ENCODE measurements around the gene XIST. TPM values are rescaled to one million over a fixed set of nuclear protein-coding genes. Genes with fewer than 3 reads are reported as not detected.

XIST gene
- total and polyA plus RNA-seq, 9 of the 15 experiments (the other 6 are each of a cell fraction or from before 2014, with no cell fraction given): 22.4 to 160 (median 55.5) TPM

- peak; percentile 79 for TF ChIP-seq TAF9B (IDR thresholded peaks at IDR 0.05; ENCODE audit: partially characterized antibody)
- no peak for TF ChIP-seq ZNF184 (CRISPR knock-in tag; IDR thresholded peaks at IDR 0.05)
- TF ChIP-seq NR4A1 (CRISPR knock-in tag; IDR thresholded peaks at IDR 0.05): no peak
- no peak for TF ChIP-seq NR4A1 (tag; IDR thresholded peaks at IDR 0.05)
- TF ChIP-seq ZBTB7A (IDR thresholded peaks at IDR 0.05; ENCODE audit: borderline replicate concordance, control insufficient read depth, low read depth, low read length): no peak
- TF ChIP-seq MAZ (CRISPR knock-in tag; conservative IDR thresholded peaks at IDR 0.05 in 1 of 2, IDR thresholded peaks at IDR 0.05 in 1 of 2): peak in 1 of 2 experiments; percentile 33; a peak in 1 of 4 replicates
- TF ChIP-seq IRF2 (CRISPR knock-in tag; IDR thresholded peaks at IDR 0.05): no peak
- TF ChIP-seq, protein P1, sequence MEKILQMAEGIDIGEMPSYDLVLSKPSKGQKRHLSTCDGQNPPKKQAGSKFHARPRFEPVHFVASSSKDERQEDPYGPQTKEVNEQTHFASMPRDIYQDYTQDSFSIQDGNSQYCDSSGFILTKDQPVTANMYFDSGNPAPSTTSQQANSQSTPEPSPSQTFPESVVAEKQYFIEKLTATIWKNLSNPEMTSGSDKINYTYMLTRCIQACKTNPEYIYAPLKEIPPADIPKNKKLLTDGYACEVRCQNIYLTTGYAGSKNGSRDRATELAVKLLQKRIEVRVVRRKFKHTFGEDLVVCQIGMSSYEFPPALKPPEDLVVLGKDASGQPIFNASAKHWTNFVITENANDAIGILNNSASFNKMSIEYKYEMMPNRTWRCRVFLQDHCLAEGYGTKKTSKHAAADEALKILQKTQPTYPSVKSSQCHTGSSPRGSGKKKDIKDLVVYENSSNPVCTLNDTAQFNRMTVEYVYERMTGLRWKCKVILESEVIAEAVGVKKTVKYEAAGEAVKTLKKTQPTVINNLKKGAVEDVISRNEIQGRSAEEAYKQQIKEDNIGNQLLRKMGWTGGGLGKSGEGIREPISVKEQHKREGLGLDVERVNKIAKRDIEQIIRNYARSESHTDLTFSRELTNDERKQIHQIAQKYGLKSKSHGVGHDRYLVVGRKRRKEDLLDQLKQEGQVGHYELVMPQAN (IDR thresholded peaks at IDR 0.05; ENCODE audit: borderline replicate concordance): no peak
- peak; percentile 95 for TF ChIP-seq POLR2AphosphoS5 (IDR thresholded peaks at IDR 0.05; ENCODE audit: control insufficient read depth, insufficient read depth, low read depth, low read length)
- 0 out of 4 replicates have a peak, but pooled peaks of 1 of the 2 experiments have one; percentile 35 for TF ChIP-seq ARNT (IDR thresholded peaks at IDR 0.05)
- TF ChIP-seq ZNF133 (CRISPR knock-in tag; IDR thresholded peaks at IDR 0.05): no peak
- peak; percentile 28; the same call in 1 of the 2 replicates for TF ChIP-seq RBFOX2 (IDR thresholded peaks at IDR 0.05; ENCODE audit: low read depth, low read length)
- peak; percentile 36; the same call in 1 of the 2 replicates for TF ChIP-seq NCOR1 (IDR thresholded peaks at IDR 0.05)
- TF ChIP-seq ADNP (tag; IDR thresholded peaks at IDR 0.05): no peak
- no peak for TF ChIP-seq CEBPG (CRISPR knock-in tag; IDR thresholded peaks at IDR 0.05)
- TF ChIP-seq CEBPG (tag; conservative IDR thresholded peaks at IDR 0.05 in 1 of 2, IDR thresholded peaks at IDR 0.05 in 1 of 2): no peak
- no peak for TF ChIP-seq RBM39 (optimal IDR thresholded peaks at IDR 0.05; ENCODE audit: low read depth, low read length)
- TF ChIP-seq, protein P2, sequence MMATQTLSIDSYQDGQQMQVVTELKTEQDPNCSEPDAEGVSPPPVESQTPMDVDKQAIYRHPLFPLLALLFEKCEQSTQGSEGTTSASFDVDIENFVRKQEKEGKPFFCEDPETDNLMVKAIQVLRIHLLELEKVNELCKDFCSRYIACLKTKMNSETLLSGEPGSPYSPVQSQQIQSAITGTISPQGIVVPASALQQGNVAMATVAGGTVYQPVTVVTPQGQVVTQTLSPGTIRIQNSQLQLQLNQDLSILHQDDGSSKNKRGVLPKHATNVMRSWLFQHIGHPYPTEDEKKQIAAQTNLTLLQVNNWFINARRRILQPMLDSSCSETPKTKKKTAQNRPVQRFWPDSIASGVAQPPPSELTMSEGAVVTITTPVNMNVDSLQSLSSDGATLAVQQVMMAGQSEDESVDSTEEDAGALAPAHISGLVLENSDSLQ (IDR thresholded peaks at IDR 0.05): peak; percentile 85
- TF ChIP-seq MYNN (IDR thresholded peaks at IDR 0.05): no peak
- TF ChIP-seq MYNN (CRISPR knock-in tag; IDR thresholded peaks at IDR 0.05): no peak
- TF ChIP-seq, protein P3, sequence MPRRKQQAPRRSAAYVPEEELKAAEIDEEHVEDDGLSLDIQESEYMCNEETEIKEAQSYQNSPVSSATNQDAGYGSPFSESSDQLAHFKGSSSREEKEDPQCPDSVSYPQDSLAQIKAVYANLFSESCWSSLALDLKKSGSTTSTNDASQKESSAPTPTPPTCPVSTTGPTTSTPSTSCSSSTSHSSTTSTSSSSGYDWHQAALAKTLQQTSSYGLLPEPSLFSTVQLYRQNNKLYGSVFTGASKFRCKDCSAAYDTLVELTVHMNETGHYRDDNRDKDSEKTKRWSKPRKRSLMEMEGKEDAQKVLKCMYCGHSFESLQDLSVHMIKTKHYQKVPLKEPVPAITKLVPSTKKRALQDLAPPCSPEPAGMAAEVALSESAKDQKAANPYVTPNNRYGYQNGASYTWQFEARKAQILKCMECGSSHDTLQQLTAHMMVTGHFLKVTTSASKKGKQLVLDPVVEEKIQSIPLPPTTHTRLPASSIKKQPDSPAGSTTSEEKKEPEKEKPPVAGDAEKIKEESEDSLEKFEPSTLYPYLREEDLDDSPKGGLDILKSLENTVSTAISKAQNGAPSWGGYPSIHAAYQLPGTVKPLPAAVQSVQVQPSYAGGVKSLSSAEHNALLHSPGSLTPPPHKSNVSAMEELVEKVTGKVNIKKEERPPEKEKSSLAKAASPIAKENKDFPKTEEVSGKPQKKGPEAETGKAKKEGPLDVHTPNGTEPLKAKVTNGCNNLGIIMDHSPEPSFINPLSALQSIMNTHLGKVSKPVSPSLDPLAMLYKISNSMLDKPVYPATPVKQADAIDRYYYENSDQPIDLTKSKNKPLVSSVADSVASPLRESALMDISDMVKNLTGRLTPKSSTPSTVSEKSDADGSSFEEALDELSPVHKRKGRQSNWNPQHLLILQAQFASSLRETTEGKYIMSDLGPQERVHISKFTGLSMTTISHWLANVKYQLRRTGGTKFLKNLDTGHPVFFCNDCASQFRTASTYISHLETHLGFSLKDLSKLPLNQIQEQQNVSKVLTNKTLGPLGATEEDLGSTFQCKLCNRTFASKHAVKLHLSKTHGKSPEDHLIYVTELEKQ (CRISPR knock-in tag; IDR thresholded peaks at IDR 0.05): no peak
- no peak for TF ChIP-seq ZBTB5 (IDR thresholded peaks at IDR 0.05)
Observed at GRCh38 chrX:73852467-73852866, at the start of gene XIST (continued).

All from K562 (cell line).